ENCODE results near the gene TLK2. TPM values are rescaled to one million over a fixed set of nuclear protein-coding genes. Genes with fewer than 3 reads are reported as not detected.
"Not testable (repeated sequence)": the region's sequence is repeated elsewhere in the genome, so short reads cannot be mapped to it uniquely, and the experiment has no call there.

TLK2 gene
- polyA plus RNA-seq, 1 of the 3 experiments (the other 2 are of a cell fraction): 51.9 TPM

DNA sequence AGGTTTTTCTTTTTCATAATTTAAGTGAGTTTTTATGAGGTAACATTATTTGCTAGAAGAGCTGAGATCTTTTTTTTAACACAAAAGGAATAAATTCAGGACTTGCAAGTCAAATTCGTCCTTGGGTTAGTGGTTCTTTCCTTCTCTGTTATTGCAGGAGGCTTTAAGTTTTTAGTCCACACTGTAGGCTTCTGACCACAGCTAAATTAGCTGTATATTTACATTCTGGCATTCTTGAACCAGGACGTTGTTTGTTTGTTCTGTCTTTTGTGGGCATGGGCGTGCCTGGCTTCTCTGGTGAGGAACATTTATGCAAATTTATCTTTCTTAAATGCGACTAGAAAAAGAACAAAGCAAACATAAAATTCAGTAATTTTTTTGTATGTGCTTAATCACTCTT, 80.3 kb downstream of the TLK2 start:
- H2AFZ ChIP-seq (ENCODE audit: low read depth); H3K4me2 ChIP-seq; POLR2A ChIA-PET; H3K4me1 ChIP-seq (ENCODE audit: control insufficient read depth in 1 of 2, insufficient read depth in 2 of 2, low read depth in 1 of 2, low read length in 1 of 2); H3K9ac ChIP-seq; DNase-seq; H4K20me1 ChIP-seq (ENCODE audit: insufficient read depth); H3K9me3 ChIP-seq; H3K27ac ChIP-seq (ENCODE audit: low read depth in 2 of 2, low read length in 1 of 2); H3K4me3 ChIP-seq (ENCODE audit: low read depth in 2 of 2, low read length in 1 of 2); H3K27me3 ChIP-seq (ENCODE audit: insufficient read depth); H3K9me2 ChIP-seq: not testable (repeated sequence)
- WGBS (ENCODE audit: low lambda C conversion rate): 79% methylated on average over 4 of the region's 4 CpGs
- CTCF ChIA-PET: interaction anchor here (0.9 to 1.8 kb wide), 3 partner anchors 14 to 32 kb away, joined by 3 read pairs; no protein-coding TSS in a partner anchor
- Histone ChIP-seq H3K79me2 (ENCODE audit: insufficient read depth) (peaks cover 74% of the 10 kb centered on the region), H3K36me3 (replicated peaks in 1 of 2; ENCODE audit: control insufficient read depth in 1 of 2, insufficient read depth in 2 of 2, low read length in 1 of 2) (peaks cover 0 to 65% of the 10 kb centered on the region in 2 experiments), H3F3A (replicated peaks; ENCODE audit: insufficient read depth) (peaks cover 38% of the 10 kb centered on the region)

DNA sequence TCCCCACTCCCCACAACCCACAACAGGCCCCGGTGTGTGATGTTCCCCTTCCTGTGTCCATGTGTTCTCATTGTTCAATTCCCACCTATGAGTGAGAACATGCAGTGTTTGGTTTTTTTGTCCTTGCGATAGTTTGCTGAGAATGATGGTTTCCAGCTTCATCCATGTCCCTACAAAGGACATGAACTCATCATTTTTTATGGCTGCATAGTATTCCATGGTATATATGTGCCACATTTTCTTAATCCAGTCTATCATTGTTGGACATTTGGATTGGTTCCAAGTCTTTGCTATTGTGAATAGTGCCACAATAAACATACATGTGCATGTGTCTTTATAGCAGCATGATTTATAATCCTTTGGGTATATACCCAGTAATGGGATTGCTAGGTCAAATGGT, 82.3 kb downstream of the TLK2 start:
- POLR2A ChIA-PET; DNase-seq; H4K20me1 ChIP-seq (ENCODE audit: insufficient read depth); H3K9me3 ChIP-seq; H3K9me2 ChIP-seq; H3K4me2 ChIP-seq; H3K9ac ChIP-seq; H2AFZ ChIP-seq (ENCODE audit: low read depth); H3K27me3 ChIP-seq (ENCODE audit: insufficient read depth); CTCF ChIA-PET; H3K4me3 ChIP-seq (ENCODE audit: low read depth in 2 of 2, low read length in 1 of 2): not testable (repeated sequence)
- WGBS (ENCODE audit: low lambda C conversion rate): 98% methylated on average over 2 of the region's 2 CpGs
- Histone ChIP-seq H3K79me2 (ENCODE audit: insufficient read depth) (peaks cover 59% of the 10 kb centered on the region), H3K4me1 (ENCODE audit: control insufficient read depth in 1 of 2, insufficient read depth in 2 of 2, low read depth in 1 of 2, low read length in 1 of 2) (peaks cover 0 to 25% of the 10 kb centered on the region in 2 experiments; a peak in 1 of 4 replicates), H3F3A (replicated peaks; ENCODE audit: insufficient read depth) (peaks cover 58% of the 10 kb centered on the region), H3K27ac (ENCODE audit: low read depth in 2 of 2, low read length in 1 of 2) (peak overlapping the region in 1 of 2 experiments; percentile 81; a peak in 1 of 4 replicates), H3K36me3 (replicated peaks in 1 of 2; ENCODE audit: control insufficient read depth in 1 of 2, insufficient read depth in 2 of 2, low read length in 1 of 2) (peaks cover 7 to 59% of the 10 kb centered on the region in 2 experiments)

DNA sequence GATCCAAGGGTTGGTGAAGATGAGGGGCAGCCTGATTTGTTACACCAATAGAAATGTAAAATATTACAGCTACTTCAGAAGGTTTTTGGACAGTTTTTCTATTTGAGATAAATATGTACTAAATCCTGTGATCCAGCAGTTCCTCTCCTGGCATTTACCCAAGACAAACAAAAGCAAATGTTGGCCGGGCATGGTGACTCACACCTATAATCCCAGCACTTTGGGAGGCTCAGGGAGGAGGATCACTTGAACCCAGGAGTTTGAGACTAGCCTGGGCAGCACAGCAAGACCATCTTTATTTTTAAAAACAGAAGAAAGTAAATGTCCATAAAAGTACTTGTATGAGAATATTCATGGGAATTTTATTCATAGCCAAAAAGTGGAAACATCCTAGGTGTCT, 84.0 kb downstream of the TLK2 start:
- peak overlapping the region in 1 of 2 experiments; percentile 81; a peak in 2 of 4 replicates for H3K27ac ChIP-seq (ENCODE audit: low read depth in 2 of 2, low read length in 1 of 2)
- H3K27me3 ChIP-seq (ENCODE audit: insufficient read depth): no peaks in the 10 kb centered on the region
- peaks cover 53% of the 10 kb centered on the region for H3K79me2 ChIP-seq (ENCODE audit: insufficient read depth)
- 0% methylated on average over 1 of the region's 1 CpG for whole genome bisulfite sequencing (ENCODE audit: low lambda C conversion rate)
- H3K9me3 ChIP-seq: no peaks in the 10 kb centered on the region
- no peaks in the 10 kb centered on the region for H4K20me1 ChIP-seq (ENCODE audit: insufficient read depth)
- ChIA-PET CTCF (interaction anchor here (0.7 to 1.4 kb wide), 3 partner anchors 8 to 110 kb away, joined by 3 to 5 read pairs (median 4); no protein-coding TSS in a partner anchor), POLR2A (no interaction called here)
- H3K4me2 ChIP-seq: peak overlapping the region; percentile 9; the same call in 1 of the 2 replicates
- no peak for TF ChIP-seq YY1 (IDR thresholded peaks at IDR 0.05; ENCODE audit: low read depth)
- TF ChIP-seq RCOR1 (IDR thresholded peaks at IDR 0.05; ENCODE audit: low read length): no peak
- TF ChIP-seq, protein P1, sequence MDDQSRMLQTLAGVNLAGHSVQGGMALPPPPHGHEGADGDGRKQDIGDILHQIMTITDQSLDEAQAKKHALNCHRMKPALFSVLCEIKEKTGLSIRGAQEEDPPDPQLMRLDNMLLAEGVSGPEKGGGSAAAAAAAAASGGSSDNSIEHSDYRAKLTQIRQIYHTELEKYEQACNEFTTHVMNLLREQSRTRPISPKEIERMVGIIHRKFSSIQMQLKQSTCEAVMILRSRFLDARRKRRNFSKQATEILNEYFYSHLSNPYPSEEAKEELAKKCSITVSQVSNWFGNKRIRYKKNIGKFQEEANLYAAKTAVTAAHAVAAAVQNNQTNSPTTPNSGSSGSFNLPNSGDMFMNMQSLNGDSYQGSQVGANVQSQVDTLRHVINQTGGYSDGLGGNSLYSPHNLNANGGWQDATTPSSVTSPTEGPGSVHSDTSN (IDR thresholded peaks at IDR 0.05): peak; percentile 27; the same call in 1 of the 2 replicates
- TF ChIP-seq MAX (IDR thresholded peaks at IDR 0.05; ENCODE audit: low read depth): no peak
- TF ChIP-seq ELF1 (IDR thresholded peaks at IDR 0.05): no peak
- TF ChIP-seq JUND (IDR thresholded peaks at IDR 0.05): peak; percentile 63; the same call in 1 of the 2 replicates
- peak; percentile 64; the same call in 1 of the 2 replicates for TF ChIP-seq FOSL2 (IDR thresholded peaks at IDR 0.05; ENCODE audit: borderline replicate concordance, low read depth)
- TF ChIP-seq POLR2AphosphoS5 (IDR thresholded peaks at IDR 0.05; ENCODE audit: low read depth, low read length): peak; percentile 24; the same call in 1 of the 2 replicates
- peak; percentile 32 for TF ChIP-seq TCF12 (IDR thresholded peaks at IDR 0.05)
- TF ChIP-seq REST (IDR thresholded peaks at IDR 0.05; ENCODE audit: low read depth, low read length): no peak
- no peak for TF ChIP-seq NRF1 (IDR thresholded peaks at IDR 0.05; ENCODE audit: low read depth, low read length)
- no peak for TF ChIP-seq RFX5 (IDR thresholded peaks at IDR 0.05; ENCODE audit: low read length)
- TF ChIP-seq, protein P2, sequence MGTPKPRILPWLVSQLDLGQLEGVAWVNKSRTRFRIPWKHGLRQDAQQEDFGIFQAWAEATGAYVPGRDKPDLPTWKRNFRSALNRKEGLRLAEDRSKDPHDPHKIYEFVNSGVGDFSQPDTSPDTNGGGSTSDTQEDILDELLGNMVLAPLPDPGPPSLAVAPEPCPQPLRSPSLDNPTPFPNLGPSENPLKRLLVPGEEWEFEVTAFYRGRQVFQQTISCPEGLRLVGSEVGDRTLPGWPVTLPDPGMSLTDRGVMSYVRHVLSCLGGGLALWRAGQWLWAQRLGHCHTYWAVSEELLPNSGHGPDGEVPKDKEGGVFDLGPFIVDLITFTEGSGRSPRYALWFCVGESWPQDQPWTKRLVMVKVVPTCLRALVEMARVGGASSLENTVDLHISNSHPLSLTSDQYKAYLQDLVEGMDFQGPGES (IDR thresholded peaks at IDR 0.05; ENCODE audit: low read depth, low read length): no peak
- peak; percentile 87 for TF ChIP-seq NFIC (IDR thresholded peaks at IDR 0.05; ENCODE audit: borderline replicate concordance)
- TF ChIP-seq TEAD4 (IDR thresholded peaks at IDR 0.05; ENCODE audit: borderline replicate concordance, insufficient read depth): no peak
- TF ChIP-seq SMC3 (IDR thresholded peaks at IDR 0.05; ENCODE audit: low read depth, low read length): no peak
- no peak overlapping the region for H2AFZ ChIP-seq (ENCODE audit: low read depth)
- DNase-seq: no peak
- H3K4me1 ChIP-seq (ENCODE audit: control insufficient read depth in 1 of 2, insufficient read depth in 2 of 2, low read depth in 1 of 2, low read length in 1 of 2): peaks cover 0 to 25% of the 10 kb centered on the region in 2 experiments; a peak in 1 of 4 replicates
- H3K9me2 ChIP-seq: no peaks in the 10 kb centered on the region
- no peak overlapping the region for H3K4me3 ChIP-seq (ENCODE audit: low read depth in 2 of 2, low read length in 1 of 2)
- H3K36me3 ChIP-seq (replicated peaks in 1 of 2; ENCODE audit: control insufficient read depth in 1 of 2, insufficient read depth in 2 of 2, low read length in 1 of 2): peaks cover 14 to 56% of the 10 kb centered on the region in 2 experiments
- no peak overlapping the region for H3K9ac ChIP-seq
- H3F3A ChIP-seq (replicated peaks; ENCODE audit: insufficient read depth): peaks cover 75% of the 10 kb centered on the region

Measured in SK-N-SH (cell line).